ENCODE results near the gene NAT16. TPM values are rescaled to one million over a fixed set of nuclear protein-coding genes. Genes with fewer than 3 reads are reported as not detected.

NAT16 gene
- total and polyA plus RNA-seq, 2 donors (not counting 1 experiment from before 2014, with no cell fraction given) = not detected

GRCh38 chr7:101169110-101169837, 10.8 kb downstream of the NAT16 start:
- Histone ChIP-seq H3K4me3 (ENCODE audit: control extremely low read depth in 1 of 5, extremely low read depth in 1 of 5, insufficient read depth in 1 of 5, low read depth in 2 of 5, low read length in 4 of 5) (no peak overlapping the region), H3K79me2 (ENCODE audit: control insufficient read depth, insufficient read depth, low read length) (no peaks in the 10 kb centered on the region), H3K4me1 (ENCODE audit: control insufficient read depth in 2 of 2, insufficient read depth in 2 of 2, low read length in 2 of 2) (peaks cover 76 to 88% of the 10 kb centered on the region in 2 donors), H2AFZ (ENCODE audit: insufficient read depth, low read depth, low read length, poor library complexity, severe bottlenecking) (no peak overlapping the region), H3K9me3 (ENCODE audit: control extremely low read depth in 1 of 3, control insufficient read depth in 2 of 3, insufficient read depth in 1 of 3, low read length in 2 of 3) (peaks cover 0 to 66% (median 4%) of the 10 kb centered on the region in 3 donors), H3K4me2 (replicated peaks; ENCODE audit: low read depth, low read length, poor library complexity, severe bottlenecking) (peak overlapping the region; percentile 45), H3K36me3 (replicated peaks in 1 of 2; ENCODE audit: control extremely low read depth in 1 of 2, control insufficient read depth in 1 of 2, extremely low read depth in 1 of 2, insufficient read depth in 2 of 2, low read length in 1 of 2) (no peaks in the 10 kb centered on the region), H3K27me3 (replicated peaks in 1 of 4; ENCODE audit: control extremely low read depth in 1 of 4, control insufficient read depth in 3 of 4, insufficient read depth in 4 of 4, low read length in 3 of 4) (peaks cover 0 to 99% (median 79%) of the 10 kb centered on the region in 4 experiments), H3K9ac (ENCODE audit: low read length) (no peak overlapping the region), H3K27ac (ENCODE audit: low read length in 2 of 2) (no peak overlapping the region), H4K20me1 (ENCODE audit: control insufficient read depth, insufficient read depth, low read length, poor library complexity, severe bottlenecking) (peaks cover 24% of the 10 kb centered on the region)
- TF ChIP-seq EZH2 (IDR thresholded peaks at IDR 0.05; ENCODE audit: borderline replicate concordance, insufficient read depth, low read depth, low read length, poor library complexity, severe bottlenecking) (no peak), CTCF (IDR thresholded peaks at IDR 0.05) (no peak)
- Mint-ChIP-seq H3K4me1 (peaks cover 62% of the 10 kb centered on the region), H3K27ac (peak overlapping the region; percentile 60), H3K27me3 (peaks cover 76% of the 10 kb centered on the region), H3K4me3 (peak overlapping the region; percentile 49), H3K9me3 (ENCODE audit: insufficient read depth) (no peaks in the 10 kb centered on the region)
- ATAC-seq (ENCODE audit: low read depth) (no peak), DNase-seq (no peak)
- intact Hi-C loops (cut with micrococcal nuclease) = no loop called here
- ChIA-PET POLR2A (no interaction called here), CTCF (interaction anchor here (1.0 to 2.7 kb wide), 5 partner anchors 13 to 274 kb away, joined by 3 to 23 read pairs (median 5); no protein-coding TSS in a partner anchor)
- 2% methylated on average over 13 of the region's 18 CpGs for WGBS (ENCODE audit: insufficient coverage)

- no peak for TF ChIP-seq CTCF (IDR thresholded peaks at IDR 0.05)
- TF ChIP-seq EZH2 (IDR thresholded peaks at IDR 0.05; ENCODE audit: borderline replicate concordance, insufficient read depth, low read depth, low read length, poor library complexity, severe bottlenecking) = no peak
- no peak overlapping the region for H3K27ac Mint-ChIP-seq
- Histone ChIP-seq H3K4me2 (replicated peaks; ENCODE audit: low read depth, low read length, poor library complexity, severe bottlenecking) (no peak overlapping the region), H3K4me1 (ENCODE audit: control insufficient read depth in 2 of 2, insufficient read depth in 2 of 2, low read length in 2 of 2) (peaks cover 74 to 88% of the 10 kb centered on the region in 2 donors), H3K9me3 (ENCODE audit: control extremely low read depth in 1 of 3, control insufficient read depth in 2 of 3, insufficient read depth in 1 of 3, low read length in 2 of 3) (peaks cover 0 to 63% (median 3%) of the 10 kb centered on the region in 3 donors), H3K27ac (ENCODE audit: low read length in 2 of 2) (no peak overlapping the region), H3K9ac (ENCODE audit: low read length) (no peak overlapping the region), H3K27me3 (replicated peaks in 1 of 4; ENCODE audit: control extremely low read depth in 1 of 4, control insufficient read depth in 3 of 4, insufficient read depth in 4 of 4, low read length in 3 of 4) (peaks cover 0 to 98% (median 76%) of the 10 kb centered on the region in 4 experiments), H3K79me2 (ENCODE audit: control insufficient read depth, insufficient read depth, low read length) (no peaks in the 10 kb centered on the region), H3K4me3 (ENCODE audit: control extremely low read depth in 1 of 5, extremely low read depth in 1 of 5, insufficient read depth in 1 of 5, low read depth in 2 of 5, low read length in 4 of 5) (no peak overlapping the region), H4K20me1 (ENCODE audit: control insufficient read depth, insufficient read depth, low read length, poor library complexity, severe bottlenecking) (peaks cover 26% of the 10 kb centered on the region), H2AFZ (ENCODE audit: insufficient read depth, low read depth, low read length, poor library complexity, severe bottlenecking) (no peak overlapping the region), H3K36me3 (replicated peaks in 1 of 2; ENCODE audit: control extremely low read depth in 1 of 2, control insufficient read depth in 1 of 2, extremely low read depth in 1 of 2, insufficient read depth in 2 of 2, low read length in 1 of 2) (no peaks in the 10 kb centered on the region)
- ChIA-PET CTCF (interaction anchor here (1.0 to 1.6 kb wide), 5 partner anchors 12 to 274 kb away, joined by 3 to 7 read pairs (median 3); no protein-coding TSS in a partner anchor), POLR2A (no interaction called here)
- DNase-seq = no peak
- peaks cover 71% of the 10 kb centered on the region for H3K27me3 Mint-ChIP-seq
- H3K9me3 Mint-ChIP-seq (ENCODE audit: insufficient read depth) = no peaks in the 10 kb centered on the region
- H3K4me1 Mint-ChIP-seq = peaks cover 57% of the 10 kb centered on the region
- intact Hi-C loops (cut with micrococcal nuclease) = no loop called here
- H3K4me3 Mint-ChIP-seq = peak overlapping the region; percentile 47
- ATAC-seq (ENCODE audit: low read depth) = no peak
- WGBS (ENCODE audit: insufficient coverage) = no CpG with 5 or more reads among the region's 6 CpGs
These were observed 11.6 kb downstream of the NAT16 start for GRCh38 chr7:101168412-101169049.

All from B cell (primary cell).